HT1080 (cell line): ENCODE results near the gene PTPN14. TPM values are rescaled to one million over a fixed set of nuclear protein-coding genes. Genes with fewer than 3 reads are reported as not detected.

ENCODE experiments used
- DNase-seq: peaks from one replicate; pipeline ENCODE4 v3.0.0-alpha.2; 2015; ENCODE audit warnings: low read depth
- total RNA-seq: library from RNA; depleted of rRNA; stranded (reverse); fragments of >200 nt; shearing (Covaris generic); gene quantifications from 2 replicates; pipeline ENCODE4 v1.2.3, GENCODE V29; 2014

The PTPN14 gene
- total RNA-seq, 1 experiment from 2014 or later, result 63.0 TPM

GRCh38 chr1:214435867-214436266 is 115.5 kb downstream of the PTPN14 start:
- no peak for DNase-seq

DNA sequence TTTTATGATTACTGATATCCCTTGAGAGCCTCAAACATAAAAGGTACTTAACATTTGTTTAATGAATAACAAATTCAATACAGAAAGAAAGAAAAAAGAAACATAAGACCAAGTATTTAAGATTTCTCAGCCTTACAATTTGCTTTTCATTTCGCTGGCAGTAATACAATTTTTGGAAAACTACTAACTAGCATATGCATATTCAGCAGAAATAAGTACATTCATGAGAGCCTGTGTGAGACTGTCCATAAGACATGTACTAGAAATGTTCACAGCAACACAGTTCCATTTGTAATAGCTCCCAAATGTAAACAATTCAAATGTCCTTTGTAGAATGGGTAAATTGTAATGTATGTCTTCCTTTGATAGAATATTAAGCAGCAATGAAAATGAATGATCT is 119.2 kb downstream of the PTPN14 start:
- no peak for DNase-seq

DNA sequence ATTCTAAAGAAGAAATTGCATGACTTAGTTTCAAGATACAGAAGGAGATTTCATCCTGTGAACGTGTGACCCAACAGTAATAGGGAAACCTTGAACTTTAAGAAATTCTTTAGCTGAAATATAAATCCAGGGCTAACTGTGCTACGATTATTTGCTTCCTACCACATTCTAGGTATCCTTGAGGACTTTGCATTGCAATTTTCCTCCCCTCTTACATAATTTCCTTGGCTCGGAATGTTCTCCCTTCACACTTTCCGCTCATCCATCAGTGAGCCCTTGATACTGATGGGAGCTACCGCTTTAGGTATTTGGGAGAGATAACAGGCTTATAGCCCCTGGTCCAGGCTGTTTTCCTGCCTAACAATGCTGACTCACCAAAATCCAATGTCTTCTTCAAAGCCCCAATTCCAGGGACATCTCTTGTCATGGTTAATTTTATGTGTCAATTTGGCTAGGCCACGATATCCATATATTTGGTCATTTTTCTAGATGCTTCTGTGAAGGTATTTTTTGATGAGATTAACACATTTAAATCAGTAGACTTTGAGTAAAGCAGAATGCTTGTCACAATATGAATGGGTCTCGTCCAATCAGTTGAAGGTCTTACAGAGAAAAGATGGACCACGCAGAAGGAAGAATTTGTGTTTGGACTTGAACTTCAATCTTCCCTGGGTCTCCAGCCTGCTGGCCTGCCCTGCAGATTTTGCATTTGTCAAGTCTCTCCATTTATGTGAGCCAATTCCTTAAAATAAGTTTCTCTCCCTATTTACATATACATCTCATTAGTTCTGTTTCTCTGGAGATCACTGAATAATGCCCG is 121.2 kb downstream of the PTPN14 start:
- no peak for DNase-seq

- peak; percentile 100 for DNase-seq
Observed at GRCh38 chr1:214427871-214428277, 123.5 kb downstream of the PTPN14 start.

- DNase-seq, result no peak
Observed at GRCh38 chr1:214426426-214426812, 125.0 kb downstream of the PTPN14 start.

DNA sequence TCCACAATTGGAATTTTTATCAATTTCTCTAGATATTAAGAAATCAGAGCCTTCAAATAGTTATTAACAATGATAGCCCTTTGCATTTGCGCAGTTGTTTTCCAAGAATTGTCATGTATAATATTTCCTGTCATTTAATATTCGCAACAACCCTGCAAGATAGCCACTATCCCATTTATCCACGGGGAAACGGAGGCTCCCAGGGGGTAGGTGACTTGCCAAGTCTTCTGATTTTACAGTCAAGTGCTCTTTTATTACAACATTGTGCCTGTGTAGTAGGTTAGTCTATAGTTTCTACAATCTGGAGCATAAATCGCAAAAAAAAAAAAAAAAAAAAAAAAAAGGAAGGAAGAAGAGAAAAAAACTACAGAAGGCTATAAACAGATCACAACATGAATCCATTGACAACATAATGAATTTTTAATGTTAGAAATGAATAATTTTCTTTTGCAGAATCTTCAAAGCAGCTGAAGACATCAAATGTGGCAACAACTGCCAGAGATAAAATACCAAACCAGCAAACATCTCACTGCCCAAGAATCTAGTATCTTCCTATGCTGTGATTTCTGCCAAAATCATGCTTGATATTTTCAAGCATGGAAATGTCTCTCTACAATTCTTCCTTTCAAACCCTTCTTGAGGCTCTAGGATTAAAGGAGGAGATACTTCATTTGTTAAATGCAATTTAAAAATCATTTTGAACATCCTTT is 125.5 kb downstream of the PTPN14 start:
- DNase-seq, result no peak

DNA sequence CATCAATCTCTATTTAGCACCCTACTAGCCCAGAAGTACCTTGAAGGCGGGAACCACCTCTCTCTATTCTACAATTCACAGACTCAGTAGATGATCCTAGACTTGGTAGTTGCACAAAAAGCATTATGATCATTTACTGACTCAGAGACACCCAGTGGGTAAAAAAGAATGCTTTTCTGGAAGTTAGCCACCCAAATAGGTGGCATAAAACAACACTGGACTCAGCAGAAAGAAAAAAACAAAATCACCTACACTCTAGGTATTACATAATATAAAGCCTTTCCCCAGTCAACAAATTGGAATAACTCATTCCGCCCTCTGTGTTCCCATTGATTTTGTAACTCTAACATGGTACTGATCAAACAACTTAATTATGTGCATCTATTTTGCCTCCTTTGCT is 126.3 kb downstream of the PTPN14 start:
- no peak for DNase-seq

- DNase-seq, result no peak
Observed at GRCh38 chr1:214423045-214423444, 128.4 kb downstream of the PTPN14 start.

DNA sequence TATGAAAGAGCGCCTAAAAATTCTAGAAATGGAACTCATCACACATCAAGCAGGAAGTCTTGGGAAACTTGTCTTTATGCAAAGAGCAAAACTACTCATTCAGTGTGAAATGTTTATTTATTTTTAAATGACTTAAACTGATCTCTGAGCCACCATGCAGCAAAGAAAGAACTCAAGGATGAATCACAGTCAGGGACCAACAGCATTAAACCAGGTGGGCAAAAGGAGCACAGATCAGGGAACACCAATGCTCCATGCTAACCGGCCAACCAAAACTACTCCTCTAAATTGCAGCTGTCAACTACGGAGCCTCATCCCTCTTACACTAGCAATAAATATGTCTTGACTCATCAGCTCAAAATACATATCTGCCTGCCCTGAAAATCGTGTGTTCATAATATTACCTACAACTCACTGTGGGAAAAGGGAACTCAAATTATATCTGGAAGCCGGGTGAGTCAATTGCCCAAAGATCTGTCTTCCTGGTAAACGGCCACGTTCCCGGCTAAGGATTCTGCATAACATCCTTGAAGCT is 129.2 kb downstream of the PTPN14 start:
- peak; percentile 91 for DNase-seq

DNA sequence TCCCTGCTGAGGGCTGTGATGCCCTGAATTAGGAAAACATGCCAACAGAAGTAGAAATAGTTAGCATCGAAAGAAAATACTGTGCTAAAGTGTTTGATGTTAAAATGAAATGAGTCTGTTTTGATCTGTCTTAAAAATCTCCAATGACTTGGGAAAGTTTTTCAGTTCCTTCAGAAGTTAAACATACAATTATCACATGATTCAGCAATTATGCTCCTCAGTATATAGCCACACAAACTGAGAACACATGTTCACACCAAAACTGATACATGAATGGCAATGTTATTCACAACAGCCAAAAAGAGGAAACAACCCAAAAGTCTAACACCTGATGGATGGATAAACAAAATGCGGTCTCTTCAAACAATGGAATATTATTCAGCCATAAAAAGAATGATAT is 130.6 kb downstream of the PTPN14 start:
- no peak for DNase-seq

GRCh38 chr1:214420341-214420740 is 131.1 kb downstream of the PTPN14 start:
- no peak for DNase-seq

DNA sequence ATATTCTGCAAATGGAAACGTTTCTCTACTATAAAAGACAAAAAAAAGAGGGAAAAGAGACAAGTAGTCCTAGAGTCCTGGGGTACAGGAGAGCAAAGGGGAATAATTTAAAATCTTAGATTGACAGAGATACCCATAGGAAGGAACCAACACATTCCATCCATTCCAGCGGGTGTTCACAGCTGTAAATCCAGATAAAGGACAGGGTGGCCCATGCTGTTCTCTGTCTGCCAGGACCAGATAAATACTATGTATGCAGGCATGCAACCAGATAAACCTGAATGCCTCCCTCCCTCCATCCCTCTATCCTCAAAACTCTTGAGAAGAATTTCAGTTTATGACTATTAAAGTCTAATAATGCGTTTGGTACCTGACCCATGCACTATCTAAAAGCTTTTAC is 131.8 kb downstream of the PTPN14 start:
- DNase-seq, result no peak

GRCh38 chr1:214418391-214418790 is 133.0 kb downstream of the PTPN14 start:
- peak; percentile 55 for DNase-seq

DNA sequence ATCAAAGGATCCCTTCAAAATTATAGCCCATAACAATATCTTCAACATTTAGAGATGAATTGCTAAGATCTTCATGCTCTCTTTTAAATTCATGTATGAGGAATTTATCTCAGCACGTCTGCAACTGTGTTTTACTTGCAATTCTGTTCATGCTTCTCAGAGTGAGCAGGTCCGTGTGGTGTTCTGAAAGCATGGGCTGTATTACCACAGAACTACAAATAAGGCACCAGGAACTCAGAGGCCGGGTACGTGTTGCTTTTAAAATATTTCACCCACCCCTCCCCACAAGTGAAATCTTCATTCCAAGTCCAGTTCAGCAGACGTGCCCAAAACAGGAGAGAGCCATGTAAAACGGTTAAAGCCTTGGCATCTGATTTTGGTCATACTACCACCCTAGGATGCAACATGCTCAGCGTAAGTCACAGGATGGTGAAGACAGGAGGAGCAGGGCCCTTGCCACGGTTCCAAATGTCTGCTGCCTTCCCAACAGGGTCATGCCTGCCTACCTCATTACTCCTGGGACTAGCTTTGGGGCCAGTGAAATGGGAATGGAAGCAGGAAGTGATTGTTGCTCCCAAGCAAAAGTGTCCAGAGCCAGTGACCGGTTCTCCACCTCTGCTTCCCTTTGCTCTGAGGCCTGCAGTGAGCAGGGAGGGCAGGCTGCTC is 133.7 kb downstream of the PTPN14 start:
- no peak for DNase-seq

- DNase-seq, result no peak
Observed at GRCh38 chr1:214416858-214417257, 134.5 kb downstream of the PTPN14 start.

DNA sequence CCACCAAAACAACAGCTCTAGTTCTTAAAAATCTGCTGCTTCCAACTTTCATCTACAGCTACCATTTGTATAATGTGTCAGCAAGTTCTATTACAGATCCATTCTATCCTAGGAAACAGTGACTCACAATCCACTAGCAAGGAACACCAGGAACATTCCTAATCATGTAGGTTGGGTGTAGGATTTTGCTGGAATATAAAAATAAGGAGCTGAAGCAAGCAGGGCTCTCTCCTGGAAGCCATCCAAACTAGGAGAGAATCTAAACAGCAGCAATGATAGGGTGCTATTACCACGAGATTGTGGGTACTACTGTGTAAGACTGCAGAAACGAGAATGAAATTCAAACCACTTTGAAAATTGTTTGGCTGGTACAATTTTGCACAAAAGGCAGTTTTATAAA is 135.0 kb downstream of the PTPN14 start:
- DNase-seq, result peak; percentile 83

DNA sequence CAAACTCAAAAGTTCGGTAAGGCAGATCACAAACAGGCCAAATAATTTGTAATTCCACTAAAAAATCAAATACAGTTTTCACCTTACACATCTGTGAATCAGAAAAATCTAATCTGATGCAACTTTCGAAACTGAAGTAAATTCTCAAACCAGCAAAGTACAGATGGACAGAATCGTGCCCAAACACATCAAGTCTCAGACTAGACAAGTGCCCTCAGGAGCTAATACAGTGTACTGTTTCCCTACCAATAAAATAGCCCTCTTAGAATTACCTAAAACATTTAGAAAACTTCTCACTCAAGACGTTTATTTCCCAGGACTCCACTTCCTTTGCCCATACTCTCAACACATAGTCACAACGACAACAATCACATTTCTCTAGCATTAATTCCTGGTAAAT is 136.3 kb downstream of the PTPN14 start:
- no peak for DNase-seq

- no peak for DNase-seq
Observed at GRCh38 chr1:214414691-214415090, 136.7 kb downstream of the PTPN14 start.

GRCh38 chr1:214413315-214413714 is 138.1 kb downstream of the PTPN14 start:
- no peak for DNase-seq

DNA sequence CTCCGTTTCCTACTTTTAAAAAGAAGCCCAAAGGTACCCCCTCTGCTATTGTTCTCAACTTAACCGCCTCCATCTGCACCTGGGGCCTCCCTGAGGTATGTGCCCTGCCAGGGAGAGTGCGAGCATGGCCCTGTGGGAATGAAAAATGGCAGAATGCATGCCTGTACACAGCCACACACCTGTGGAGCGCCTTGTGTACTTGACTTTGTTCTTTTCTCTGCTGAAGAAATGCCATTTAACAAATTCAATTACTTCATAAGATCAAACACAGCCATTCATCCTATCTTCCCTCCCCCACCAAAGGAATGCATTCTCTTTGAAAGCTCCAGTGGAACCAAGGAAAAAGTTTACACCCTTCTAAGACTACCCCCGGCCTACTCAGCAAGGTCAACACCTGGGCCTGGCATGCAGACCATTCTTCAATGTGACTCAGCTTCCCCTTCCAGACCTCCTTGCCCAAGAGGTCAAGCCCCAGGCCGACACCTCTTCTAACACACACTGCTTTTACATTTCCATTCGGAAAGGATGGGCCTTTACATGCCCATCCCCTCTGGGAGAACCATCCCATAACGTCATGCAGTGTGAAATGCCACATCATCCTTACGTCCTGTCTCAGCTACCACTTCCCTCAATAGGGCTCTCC is 146.7 kb downstream of the PTPN14 start:
- peak; percentile 97 for DNase-seq

GRCh38 chr1:214404154-214404553 is 147.2 kb downstream of the PTPN14 start:
- peak; percentile 85 for DNase-seq

GRCh38 chr1:214403431-214403830 is 148.0 kb downstream of the PTPN14 start:
- no peak for DNase-seq
